ENCODE measurements around the gene UBAP2.
"Not testable (repeated sequence)": the region's sequence is repeated elsewhere in the genome, so short reads cannot be mapped to it uniquely, and the experiment has no call there.

The UBAP2 gene

GRCh38 chr9:34049630-34050384 lies 1.1 kb upstream of the UBAP2 start:
- DNase-seq (ENCODE audit: low read depth, low spot score): no peak

DNA sequence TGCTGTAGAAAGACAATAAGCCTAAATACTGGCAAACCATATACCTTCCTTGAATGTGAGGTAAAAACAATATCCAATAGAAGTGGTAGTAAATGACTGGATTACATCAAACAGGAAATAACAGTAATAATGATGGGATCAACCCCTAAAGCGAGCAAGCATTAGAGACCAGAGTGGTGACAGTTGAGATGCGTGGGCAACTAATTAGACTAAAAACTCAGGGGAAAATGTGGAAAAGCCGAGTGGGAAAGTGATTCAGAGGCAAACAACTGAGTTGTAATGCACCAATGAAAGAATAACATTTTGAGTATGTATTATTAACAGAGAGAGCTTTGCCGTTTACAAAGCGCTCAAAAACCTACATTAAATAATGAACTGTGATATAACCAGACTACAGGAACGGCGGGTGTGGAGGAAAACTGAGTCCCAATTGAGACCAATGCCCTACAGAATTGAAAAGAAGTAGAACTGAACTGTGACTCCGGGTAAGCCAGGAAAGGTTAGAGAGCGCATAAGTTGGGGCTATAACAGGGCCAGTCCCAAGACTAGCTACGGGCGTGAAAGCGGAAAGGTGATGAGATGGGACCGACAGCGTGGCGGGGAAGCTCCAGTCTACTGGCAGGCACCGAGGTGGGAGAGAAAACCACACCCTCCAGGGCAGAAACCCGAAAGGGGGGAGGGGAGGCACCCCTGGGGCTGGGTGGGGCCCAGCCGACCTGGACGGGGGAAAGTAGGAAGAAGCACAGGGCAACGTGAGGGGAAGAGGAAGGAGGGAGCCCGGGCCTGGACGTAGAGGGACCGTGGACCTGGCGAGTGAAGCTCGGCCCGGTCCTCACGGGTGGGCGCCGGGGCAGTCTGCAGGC lies 592 bp downstream of the UBAP2 start:
- DNase-seq (ENCODE audit: low read depth, low spot score): peak; percentile 14

- no peak for DNase-seq (ENCODE audit: low read depth, low spot score)
These were observed 1.8 kb downstream of the UBAP2 start for GRCh38 chr9:34046784-34047379.

DNA sequence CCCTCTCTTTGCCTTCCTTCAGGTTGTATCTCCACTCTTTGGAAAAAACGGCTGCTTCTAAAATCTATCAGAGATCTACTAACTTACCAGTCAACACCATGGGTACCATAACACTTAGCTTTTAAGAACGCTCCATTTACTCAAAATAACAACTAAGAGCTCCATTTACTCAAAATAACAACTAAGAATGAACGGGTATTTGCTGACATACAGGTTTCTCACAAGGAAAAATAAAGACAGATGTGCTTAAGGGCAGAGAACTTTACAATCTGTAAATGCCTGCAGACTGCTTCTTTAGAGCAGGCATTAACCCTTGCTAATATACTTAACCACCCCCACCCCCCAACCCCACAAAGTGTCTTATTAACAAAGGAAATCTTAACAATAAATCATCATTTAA lies 2.8 kb downstream of the UBAP2 start:
- no peak for DNase-seq (ENCODE audit: low read depth, low spot score)

- DNase-seq (ENCODE audit: low read depth, low spot score): not testable (repeated sequence)
These were observed 6.6 kb downstream of the UBAP2 start for GRCh38 chr9:34042074-34042473.

GRCh38 chr9:34038851-34039250 lies 9.8 kb downstream of the UBAP2 start:
- not testable (repeated sequence) for DNase-seq (ENCODE audit: low read depth, low spot score)

GRCh38 chr9:34037626-34038025 lies 11.1 kb downstream of the UBAP2 start:
- DNase-seq (ENCODE audit: low read depth, low spot score): no peak

GRCh38 chr9:34036625-34037024 lies 12.1 kb downstream of the UBAP2 start:
- DNase-seq (ENCODE audit: low read depth, low spot score): no peak

- DNase-seq (ENCODE audit: low read depth, low spot score): no peak
These were observed 13.0 kb downstream of the UBAP2 start for GRCh38 chr9:34035656-34036055.

DNA sequence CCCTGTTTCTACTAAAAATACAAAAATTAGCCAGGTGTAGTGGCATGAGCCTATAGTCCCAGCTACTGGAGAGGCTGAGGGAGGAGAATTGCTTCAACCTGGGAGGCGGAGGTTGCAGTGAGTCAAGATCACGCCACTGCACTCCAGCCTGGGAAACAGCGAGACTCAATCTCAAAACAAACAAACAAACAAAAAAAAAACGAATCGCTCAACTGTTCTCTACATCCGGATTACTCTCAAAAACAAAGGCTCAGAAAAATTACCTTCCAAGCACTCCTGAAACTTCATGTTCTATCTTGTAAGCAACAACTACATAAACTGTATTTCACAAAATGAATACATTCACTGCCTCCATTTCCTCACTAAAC lies 14.0 kb downstream of the UBAP2 start:
- DNase-seq (ENCODE audit: low read depth, low spot score): no peak

GRCh38 chr9:34032631-34033030 lies 16.1 kb downstream of the UBAP2 start:
- no peak for DNase-seq (ENCODE audit: low read depth, low spot score)

GRCh38 chr9:34027845-34028574 lies 20.7 kb downstream of the UBAP2 start:
- no peak for DNase-seq (ENCODE audit: low read depth, low spot score)

- DNase-seq (ENCODE audit: low read depth, low spot score): no peak
These were observed 22.9 kb downstream of the UBAP2 start for GRCh38 chr9:34025811-34026210.

- no peak for DNase-seq (ENCODE audit: low read depth, low spot score)
These were observed 23.6 kb downstream of the UBAP2 start for GRCh38 chr9:34025062-34025461.

DNA sequence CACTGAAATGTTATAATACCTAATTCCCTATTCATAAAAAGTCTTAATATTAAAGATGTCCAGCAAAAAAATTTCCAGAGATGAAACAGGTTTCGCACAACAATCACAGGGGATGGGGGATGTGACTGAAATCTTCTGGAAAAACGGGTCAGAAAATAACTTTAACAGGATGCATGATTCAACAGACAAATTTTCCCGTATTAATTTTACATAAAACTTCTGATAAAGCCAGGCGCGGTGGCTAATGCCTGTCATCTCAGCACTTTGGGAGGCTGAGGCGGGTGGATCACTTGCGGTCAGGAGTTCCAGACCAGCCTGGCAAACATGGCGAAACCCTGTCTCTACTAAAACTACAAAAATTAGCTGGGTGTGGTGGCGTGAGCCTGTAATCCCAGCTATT lies 24.2 kb downstream of the UBAP2 start:
- not testable (repeated sequence) for DNase-seq (ENCODE audit: low read depth, low spot score)

DNA sequence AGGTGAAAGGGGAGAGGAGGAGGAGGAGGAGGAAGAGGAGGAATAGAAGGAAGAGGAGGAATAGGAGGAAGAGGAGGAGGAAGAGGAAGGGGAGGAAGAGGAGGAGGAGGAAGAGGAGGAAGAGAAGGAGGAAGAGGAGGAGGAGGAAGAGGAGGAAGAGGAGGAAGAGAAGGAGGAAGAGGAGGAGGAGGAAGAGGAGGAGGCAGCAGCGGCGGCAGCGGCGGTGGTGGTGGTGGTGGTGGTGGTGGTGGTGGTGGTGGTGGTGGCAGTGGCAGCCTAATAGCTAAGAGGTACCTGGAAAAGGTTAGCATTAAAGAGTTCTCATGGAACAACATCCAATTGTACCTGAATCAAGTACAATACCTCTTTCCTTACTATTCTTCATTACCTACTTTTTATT lies 32.5 kb downstream of the UBAP2 start:
- no peak for DNase-seq (ENCODE audit: low read depth, low spot score)

DNA sequence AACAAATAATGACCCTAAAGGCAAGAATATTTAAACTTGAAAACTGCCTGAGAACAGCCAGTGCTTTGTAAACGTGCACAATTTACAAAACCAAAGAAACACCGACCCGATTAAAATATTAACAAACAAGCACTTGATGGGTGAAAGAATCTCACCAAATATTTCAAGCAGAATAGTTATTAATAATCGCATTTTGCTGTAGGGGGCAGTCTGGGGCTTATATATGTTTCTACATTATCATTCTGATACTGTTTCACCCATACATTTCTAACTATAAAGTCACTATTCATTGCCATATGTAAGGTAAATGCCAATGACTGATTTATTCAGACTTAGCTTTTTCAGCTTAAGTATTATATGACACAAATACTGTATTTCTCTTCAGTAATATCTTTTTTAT lies 37.7 kb downstream of the UBAP2 start:
- DNase-seq (ENCODE audit: low read depth, low spot score): no peak

- no peak for DNase-seq (ENCODE audit: low read depth, low spot score)
These were observed 46.7 kb downstream of the UBAP2 start for GRCh38 chr9:34001951-34002350.

DNA sequence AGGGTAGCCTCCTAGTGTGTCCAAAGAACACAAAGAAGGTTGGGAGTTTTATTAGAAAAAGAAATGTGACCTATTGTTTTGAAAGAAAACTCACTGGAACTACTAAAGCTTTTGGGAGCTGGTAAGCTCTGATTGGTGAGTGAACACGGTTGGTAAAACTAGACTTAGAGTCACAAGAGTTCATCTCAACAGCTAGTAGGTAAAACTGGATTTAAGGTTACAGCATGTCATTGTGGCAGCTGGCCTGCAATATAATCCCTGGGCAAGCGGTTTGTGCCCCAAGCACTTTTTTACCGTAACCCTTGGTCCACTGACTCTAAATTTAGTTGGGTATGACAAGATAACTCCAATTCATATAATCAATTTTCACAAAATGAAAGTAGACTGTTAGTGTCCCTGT lies 47.4 kb downstream of the UBAP2 start:
- DNase-seq (ENCODE audit: low read depth, low spot score): no peak

DNA sequence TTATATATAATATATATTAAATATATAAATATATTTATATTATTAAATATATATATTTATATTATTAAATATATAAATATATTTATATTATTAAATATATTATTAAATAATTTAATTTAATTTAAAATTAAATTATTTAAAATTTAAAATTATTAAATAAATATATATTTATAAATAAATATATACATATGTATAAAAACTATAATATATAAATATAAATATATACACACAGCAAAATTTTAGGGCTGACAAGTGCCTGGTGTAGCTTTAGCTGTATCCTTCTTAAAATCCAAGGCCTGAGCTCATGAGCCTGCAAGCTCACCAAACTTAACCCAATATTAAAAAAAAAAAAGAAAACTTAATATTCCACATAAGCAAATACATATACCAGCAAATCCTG lies 53.2 kb downstream of the UBAP2 start:
- no peak for DNase-seq (ENCODE audit: low read depth, low spot score)

GRCh38 chr9:33993104-33993503 lies 55.6 kb downstream of the UBAP2 start:
- DNase-seq (ENCODE audit: low read depth, low spot score): no peak

GRCh38 chr9:33992632-33993031 lies 56.1 kb downstream of the UBAP2 start:
- DNase-seq (ENCODE audit: low read depth, low spot score): no peak

Data from activated naive CD8-positive, alpha-beta T cell treated with anti-CD3 and anti-CD28 coated beads, Interleukin-2, amount 50 U/mL, for 16 hours (primary cell).